Measurements from ENCODE around the gene APAF1. TPM values are rescaled to one million over a fixed set of nuclear protein-coding genes. Genes with fewer than 3 reads are reported as not detected.

The APAF1 gene
- total and polyA plus RNA-seq, 10 of the 15 experiments (the other 5 are each of a cell fraction or from before 2014, with no cell fraction given) = 4.2 to 19.1 (median 14.2) TPM

DNA sequence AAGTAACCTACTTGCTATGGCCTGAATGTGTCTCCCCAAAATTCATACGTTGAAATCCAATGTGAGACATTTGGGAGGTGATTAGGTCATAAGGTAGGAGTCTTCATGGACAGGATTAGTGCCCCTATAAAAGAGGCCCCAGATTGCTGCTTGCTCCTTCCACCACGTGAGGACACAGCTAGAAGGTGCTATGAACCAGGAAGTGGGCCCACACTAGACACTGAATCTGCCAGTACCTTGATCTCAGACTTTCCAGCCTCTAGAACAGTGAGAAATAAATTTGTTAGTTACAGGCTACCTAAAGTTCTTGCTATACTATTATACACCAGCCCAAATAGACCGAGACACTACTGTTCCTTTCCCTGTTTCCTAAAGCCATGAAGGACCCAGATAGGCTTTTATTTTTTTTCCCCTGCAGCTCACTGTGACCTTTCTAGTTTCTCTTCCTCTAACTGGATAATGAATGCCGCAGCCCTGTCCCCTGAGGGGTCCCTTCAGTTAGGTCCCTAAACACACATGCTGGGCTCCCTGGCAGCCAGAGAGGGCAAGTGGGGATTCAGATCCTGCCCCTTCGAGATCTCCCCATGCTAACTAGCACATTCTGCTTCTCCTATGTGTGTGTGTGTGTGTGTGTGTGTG lies 32.3 kb upstream of the APAF1 start (continued):
- TF ChIP-seq ZNF274 (IDR thresholded peaks at IDR 0.05; ENCODE audit: insufficient read depth, insufficient read length) (no peak), CEBPB (IDR thresholded peaks at IDR 0.05; ENCODE audit: borderline replicate concordance in 1 of 2, low read depth in 2 of 2, low read length in 2 of 2) (no peak), CREM (IDR thresholded peaks at IDR 0.05; ENCODE audit: low read depth) (no peak), EED (IDR thresholded peaks at IDR 0.05; ENCODE audit: low read depth) (0 out of 2 replicates have a peak, but pooled peaks have one; percentile 22), FOS (IDR thresholded peaks at IDR 0.05; ENCODE audit: borderline replicate concordance, extremely low read depth, insufficient read length) (no peak), MYB (IDR thresholded peaks at IDR 0.05; ENCODE audit: borderline replicate concordance, low read depth, low read length) (no peak), CHD2 (IDR thresholded peaks at IDR 0.05; ENCODE audit: borderline replicate concordance, low read depth, low read length) (no peak), MEF2B (IDR thresholded peaks at IDR 0.05; ENCODE audit: partially characterized antibody, poor library complexity, severe bottlenecking) (peak; percentile 86), FOXK2 (IDR thresholded peaks at IDR 0.05) (no peak), MTA3 (IDR thresholded peaks at IDR 0.05; ENCODE audit: borderline replicate concordance, low read length) (no peak), ETV6 (conservative IDR thresholded peaks at IDR 0.05 in 1 of 2, IDR thresholded peaks at IDR 0.05 in 1 of 2; ENCODE audit: borderline replicate concordance in 1 of 2, low read depth in 1 of 2) (no peak; a peak in 1 of 4 replicates), EZH2 (IDR thresholded peaks at IDR 0.05; ENCODE audit: borderline replicate concordance, control insufficient read depth, low read depth, low read length) (no peak), POLR2A (IDR thresholded peaks at IDR 0.05; ENCODE audit: low read depth, low read length) (no peak), HDAC2 (IDR thresholded peaks at IDR 0.05) (no peak), LARP7 (IDR thresholded peaks at IDR 0.05) (no peak), SUZ12 (IDR thresholded peaks at IDR 0.05; ENCODE audit: unreplicated experiment) (no peak), GATAD2B (conservative IDR thresholded peaks at IDR 0.05; ENCODE audit: low read depth) (peak; percentile 49), RELA (IDR thresholded peaks at IDR 0.05; ENCODE audit: borderline replicate concordance, partially characterized antibody) (no peak), RUNX3 (IDR thresholded peaks at IDR 0.05; ENCODE audit: low read length) (no peak), CHD4 (IDR thresholded peaks at IDR 0.05) (no peak), ZZZ3 (IDR thresholded peaks at IDR 0.05; ENCODE audit: control insufficient read depth, insufficient read length, low read depth) (no peak), NRF1 (conservative IDR thresholded peaks at IDR 0.05; ENCODE audit: low read depth, low read length) (no peak), IKZF2 (IDR thresholded peaks at IDR 0.05) (peak; percentile 58 to 72; a peak in 2 of 4 replicates), SMC3 (IDR thresholded peaks at IDR 0.05; ENCODE audit: borderline replicate concordance, low read length) (no peak)
- TF ChIP-seq, protein P1, sequence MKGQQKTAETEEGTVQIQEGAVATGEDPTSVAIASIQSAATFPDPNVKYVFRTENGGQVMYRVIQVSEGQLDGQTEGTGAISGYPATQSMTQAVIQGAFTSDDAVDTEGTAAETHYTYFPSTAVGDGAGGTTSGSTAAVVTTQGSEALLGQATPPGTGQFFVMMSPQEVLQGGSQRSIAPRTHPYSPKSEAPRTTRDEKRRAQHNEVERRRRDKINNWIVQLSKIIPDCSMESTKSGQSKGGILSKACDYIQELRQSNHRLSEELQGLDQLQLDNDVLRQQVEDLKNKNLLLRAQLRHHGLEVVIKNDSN (IDR thresholded peaks at IDR 0.05; ENCODE audit: borderline replicate concordance, extremely low read length, insufficient read depth, low read depth, low read length) = peak; percentile 42
- TF ChIP-seq, protein P2, sequence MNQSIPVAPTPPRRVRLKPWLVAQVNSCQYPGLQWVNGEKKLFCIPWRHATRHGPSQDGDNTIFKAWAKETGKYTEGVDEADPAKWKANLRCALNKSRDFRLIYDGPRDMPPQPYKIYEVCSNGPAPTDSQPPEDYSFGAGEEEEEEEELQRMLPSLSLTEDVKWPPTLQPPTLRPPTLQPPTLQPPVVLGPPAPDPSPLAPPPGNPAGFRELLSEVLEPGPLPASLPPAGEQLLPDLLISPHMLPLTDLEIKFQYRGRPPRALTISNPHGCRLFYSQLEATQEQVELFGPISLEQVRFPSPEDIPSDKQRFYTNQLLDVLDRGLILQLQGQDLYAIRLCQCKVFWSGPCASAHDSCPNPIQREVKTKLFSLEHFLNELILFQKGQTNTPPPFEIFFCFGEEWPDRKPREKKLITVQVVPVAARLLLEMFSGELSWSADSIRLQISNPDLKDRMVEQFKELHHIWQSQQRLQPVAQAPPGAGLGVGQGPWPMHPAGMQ (IDR thresholded peaks at IDR 0.05; ENCODE audit: borderline replicate concordance) = no peak
- TF ChIP-seq, protein P3, sequence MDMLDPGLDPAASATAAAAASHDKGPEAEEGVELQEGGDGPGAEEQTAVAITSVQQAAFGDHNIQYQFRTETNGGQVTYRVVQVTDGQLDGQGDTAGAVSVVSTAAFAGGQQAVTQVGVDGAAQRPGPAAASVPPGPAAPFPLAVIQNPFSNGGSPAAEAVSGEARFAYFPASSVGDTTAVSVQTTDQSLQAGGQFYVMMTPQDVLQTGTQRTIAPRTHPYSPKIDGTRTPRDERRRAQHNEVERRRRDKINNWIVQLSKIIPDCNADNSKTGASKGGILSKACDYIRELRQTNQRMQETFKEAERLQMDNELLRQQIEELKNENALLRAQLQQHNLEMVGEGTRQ (IDR thresholded peaks at IDR 0.05; ENCODE audit: borderline replicate concordance, low read depth, low read length) = peak; percentile 22; the same call in 1 of the 2 replicates
- TF ChIP-seq, protein P4, sequence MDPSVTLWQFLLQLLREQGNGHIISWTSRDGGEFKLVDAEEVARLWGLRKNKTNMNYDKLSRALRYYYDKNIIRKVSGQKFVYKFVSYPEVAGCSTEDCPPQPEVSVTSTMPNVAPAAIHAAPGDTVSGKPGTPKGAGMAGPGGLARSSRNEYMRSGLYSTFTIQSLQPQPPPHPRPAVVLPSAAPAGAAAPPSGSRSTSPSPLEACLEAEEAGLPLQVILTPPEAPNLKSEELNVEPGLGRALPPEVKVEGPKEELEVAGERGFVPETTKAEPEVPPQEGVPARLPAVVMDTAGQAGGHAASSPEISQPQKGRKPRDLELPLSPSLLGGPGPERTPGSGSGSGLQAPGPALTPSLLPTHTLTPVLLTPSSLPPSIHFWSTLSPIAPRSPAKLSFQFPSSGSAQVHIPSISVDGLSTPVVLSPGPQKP (IDR thresholded peaks at IDR 0.05; ENCODE audit: low read depth, low read length) = no peak
